ENCODE data around the gene GPX3.

GRCh38 chr5:150993826-150994412, 26.5 kb upstream of the GPX3 start:
- TF ChIP-seq CTCF (IDR thresholded peaks at IDR 0.05) = no peak
- TF ChIP-seq POLR2A (IDR thresholded peaks at IDR 0.05) = no peak
